HCT116 (cell line): ENCODE measurements around the gene C4orf50. TPM values are rescaled to one million over a fixed set of nuclear protein-coding genes. Genes with fewer than 3 reads are reported as not detected.

Experiments
- ATAC-seq: fragments of 200-7000 bp; cut with Tn5 transposase; 2 replicates; pipeline ENCODE4 v1.9.1; 2020; ENCODE audit warnings: mild to moderate bottlenecking, moderate library complexity
- BruUV-seq: library from RNA; stranded (reverse); fragments of 400-500 nt; replicated peaks from 2 replicates; lab custom pipeline; 2021; lab: Mats Ljungman, UMichigan
- CTCF ChIA-PET: fragments of 300-600 bp; sonication (Branson Sonifier 250); formaldehyde crosslinking; loops from one replicate; lab custom pipeline; 2021; ENCODE audit warnings: antibody characterized with exemption; lab: Charles Lee
- POLR2A ChIA-PET: fragments of 300-600, 350-600 bp; sonication (Branson Sonifier 250); formaldehyde crosslinking; loops from one replicate; lab custom pipeline; 2021; ENCODE audit warnings: antibody characterized with exemption; lab: Charles Lee
- RAD21 ChIA-PET, 2 experiments: fragments of 300-600 bp; sonication (Branson Sonifier 250); formaldehyde crosslinking; loops; one replicate each; lab custom pipeline; 2023; ENCODE audit warnings: low total read pairs in 2 of 2; ENCODE audit not compliant: uncharacterized antibody in 2 of 2, unreplicated experiment in 2 of 2, low non-redundant PET in 1 of 2; lab: Charles Lee
- DNase-seq: peaks from one replicate; pipeline ENCODE4 v3.0.0-alpha.2; 2010; ENCODE audit warnings: low read depth, low spot score
- H2AFZ ChIP-seq: fragments of 200-600 bp; shearing (Covaris generic), sonication (generic); 2 replicates; pipeline ENCODE4 v1.6.1; 2017; ENCODE audit warnings: low read depth, mixed run types, mixed read lengths, antibody characterized with exemption, low read length; ENCODE audit not compliant: poor library complexity, severe bottlenecking
- H3K27ac ChIP-seq: 2 replicates; pipeline ENCODE4 v1.5.1; 2012; ENCODE audit warnings: low read depth, low read length
- H3K27me3 ChIP-seq: fragments of 200-600 bp; sonication (generic); 2 replicates; pipeline ENCODE4 v1.6.1; 2016; ENCODE audit warnings: mixed run types, low read length, mixed read lengths; ENCODE audit not compliant: insufficient read depth
- H3K36me3 ChIP-seq, 2 experiments: fragments of 200-500 bp in 1 of 2; fragments of 200-600 bp in 1 of 2; sonication (Bioruptor generic) in 1 of 2; sonication (generic) in 1 of 2; 2 replicates each; pipeline versions ENCODE4 v1.5.1 to v1.6.1; 2014 to 2016; ENCODE audit warnings: low read length in 2 of 2, inconsistent platforms in 1 of 2, mixed read lengths in 1 of 2, mixed run types in 1 of 2; ENCODE audit not compliant: insufficient read depth in 2 of 2, control insufficient read depth in 1 of 2
- H3K4me1 ChIP-seq, 2 experiments: fragments of 200-600 bp in 1 of 2; sonication (generic) in 1 of 2; 2 replicates each; pipeline versions ENCODE4 v1.5.1 to v1.6.1; 2012 to 2017; ENCODE audit warnings: low read length in 2 of 2, inconsistent platforms in 1 of 2, mild to moderate bottlenecking in 1 of 2, mixed read lengths in 1 of 2, mixed run types in 1 of 2, moderate library complexity in 1 of 2; ENCODE audit not compliant: insufficient read depth in 2 of 2, control insufficient read depth in 1 of 2
- H3K4me2 ChIP-seq: fragments of 200-600 bp; sonication (generic); 2 replicates; pipeline ENCODE4 v1.6.1; 2017; ENCODE audit warnings: mixed run types, low read length, mixed read lengths
- H3K4me3 ChIP-seq, 2 experiments: fragments of 200-600 bp in 1 of 2; sonication (generic) in 1 of 2; replicated peaks in 1 of 2; 2 replicates each; pipeline ENCODE4 v1.5.1; 2011 to 2016; ENCODE audit warnings: low read length in 2 of 2, control low read depth in 1 of 2, low read depth in 1 of 2, mild to moderate bottlenecking in 1 of 2, mixed read lengths in 1 of 2, mixed run types in 1 of 2
- H3K79me2 ChIP-seq: fragments of 200-600 bp; sonication (generic); 2 replicates; pipeline ENCODE4 v1.6.1; 2017; ENCODE audit warnings: mild to moderate bottlenecking, mixed run types, low read length, moderate library complexity, mixed read lengths; ENCODE audit not compliant: insufficient read depth
- H3K9ac ChIP-seq: fragments of 200-600 bp; sonication (generic); 2 replicates; pipeline ENCODE4 v1.6.1; 2016; ENCODE audit warnings: low read length, mixed read lengths
- H3K9me2 ChIP-seq: fragments of 200-600 bp; sonication (generic), shearing (Covaris generic); 2 replicates; pipeline ENCODE4 v1.6.1; 2017; ENCODE audit warnings: mixed run types, mild to moderate bottlenecking, moderate library complexity; ENCODE audit not compliant: insufficient read depth
- H3K9me3 ChIP-seq, 2 experiments: fragments of 200-500 bp in 1 of 2; fragments of 200-600 bp in 1 of 2; sonication (Bioruptor generic) in 1 of 2; sonication (generic) in 1 of 2; 2 replicates each; pipeline ENCODE4 v1.6.1; 2014 to 2017; ENCODE audit warnings: low read length in 2 of 2, mixed read lengths in 2 of 2, inconsistent platforms in 1 of 2, low read depth in 1 of 2, mild to moderate bottlenecking in 1 of 2, mixed run types in 1 of 2, moderate library complexity in 1 of 2; ENCODE audit not compliant: control insufficient read depth in 1 of 2, insufficient read depth in 1 of 2
- H4K20me1 ChIP-seq: fragments of 200-600 bp; sonication (generic), shearing (Covaris generic); 2 replicates; pipeline ENCODE4 v1.6.1; 2017; ENCODE audit warnings: mixed run types, mild to moderate bottlenecking, moderate library complexity; ENCODE audit not compliant: insufficient read depth
- CEBPB ChIP-seq: IDR thresholded peaks from 2 replicates; pipeline ENCODE4 v1.6.1; 2012; ENCODE audit warnings: low read depth
- CTCF ChIP-seq, 3 experiments: fragments of 200-600 bp in 1 of 3; sonication (generic) in 1 of 3; IDR thresholded peaks in 2 of 3; conservative IDR thresholded peaks in 1 of 3; 2 replicates each; pipeline ENCODE4 v1.5.1; 2012 to 2017; ENCODE audit warnings: low read depth in 2 of 3, low read length in 2 of 3, antibody characterized with exemption in 1 of 3, borderline replicate concordance in 1 of 3, control low read depth in 1 of 3, mild to moderate bottlenecking in 1 of 3, mixed read lengths in 1 of 3, mixed run types in 1 of 3, moderate library complexity in 1 of 3; ENCODE audit not compliant: insufficient read depth in 1 of 3
- EGR1 ChIP-seq: IDR thresholded peaks from 2 replicates; pipeline ENCODE4 v1.6.1; 2012; ENCODE audit warnings: low read depth
- EZH2 ChIP-seq: fragments of 200-600 bp; sonication (generic); IDR thresholded peaks from 2 replicates; pipeline ENCODE4 v1.6.1; 2017; ENCODE audit warnings: antibody characterized with exemption, mixed run types
- FOSL1 ChIP-seq: IDR thresholded peaks from 2 replicates; pipeline ENCODE4 v1.6.1; 2012; ENCODE audit warnings: low read depth
- JUND ChIP-seq: IDR thresholded peaks from 2 replicates; pipeline ENCODE4 v1.6.1; 2012
- POLR2AphosphoS5 ChIP-seq: IDR thresholded peaks from 2 replicates; pipeline ENCODE4 v1.6.1; 2011; ENCODE audit warnings: mild to moderate bottlenecking, low read depth, low read length, moderate library complexity
- SIN3A ChIP-seq: IDR thresholded peaks from 2 replicates; pipeline ENCODE4 v1.6.1; 2012; ENCODE audit warnings: low read depth
- SRF ChIP-seq: IDR thresholded peaks from 2 replicates; pipeline ENCODE4 v1.6.1; 2012; ENCODE audit warnings: low read depth
- TCF7L2 ChIP-seq: IDR thresholded peaks from 2 replicates; pipeline ENCODE4 v1.7.0; 2011; ENCODE audit warnings: borderline replicate concordance, inconsistent platforms; ENCODE audit not compliant: insufficient read depth, insufficient read length; ENCODE audit errors: extremely low read depth
- ZBTB33 ChIP-seq: IDR thresholded peaks from 2 replicates; pipeline ENCODE4 v1.6.1; 2011; ENCODE audit warnings: mild to moderate bottlenecking, low read length, moderate library complexity; ENCODE audit not compliant: insufficient replicate concordance; ENCODE audit errors: extremely low read depth
- intact Hi-C: fragments of 100-400 bp; cut with micrococcal nuclease; formaldehyde crosslinking; loops from 2 replicates; pipeline ENCODE4 v1.10.0; 2022
- total RNA-seq: library from RNA; stranded (reverse); gene quantifications from one replicate; pipeline ENCODE4 v1.2.1, GENCODE V29; 2021; ENCODE audit not compliant: unreplicated experiment

Gene C4orf50
- total RNA-seq, 1 experiment from 2014 or later: not detected

GRCh38 chr4:6047130-6047673 lies 29.0 kb upstream of the C4orf50 start:
- DNase-seq: peak; percentile 36
- ATAC-seq: peak; percentile 97
- no peaks in the 10 kb centered on the region for H3K9me2 ChIP-seq

More at GRCh38 chr4:6047130-6047673, 29.0 kb upstream of the C4orf50 start:
- no TSS peak for BruUV-seq
- Histone ChIP-seq H3K9me3 (no peaks in the 10 kb centered on the region), H4K20me1 (no peaks in the 10 kb centered on the region), H3K36me3 (no peaks in the 10 kb centered on the region), H3K9ac (no peak overlapping the region), H3K4me1 (peaks cover 0 to 6% of the 10 kb centered on the region in 2 experiments; a peak in 2 of 4 replicates), H3K4me3 (no peak overlapping the region), H2AFZ (no peak overlapping the region), H3K27ac (no peak overlapping the region), H3K79me2 (no peaks in the 10 kb centered on the region), H3K4me2 (no peak overlapping the region), H3K27me3 (peaks cover 38% of the 10 kb centered on the region; the same call in 1 of the 2 replicates)
- intact Hi-C loops: no loop called here
- CTCF ChIA-PET: interaction anchor here (1.0 kb wide), 1 partner anchor 49 kb away, joined by 5 read pairs; no protein-coding TSS in a partner anchor
- POLR2A ChIA-PET: no interaction called here
- TF ChIP-seq CTCF (IDR thresholded peaks at IDR 0.05 in 2 of 3, conservative IDR thresholded peaks at IDR 0.05 in 1 of 3; ENCODE audit: borderline replicate concordance in 1 of 3, insufficient read depth in 1 of 3, low read depth in 2 of 3, low read length in 2 of 3) (peak in 2 of 3 experiments; percentile 47 to 67; a peak in 4 of 6 replicates), TCF7L2 (no peak), CEBPB (no peak), ZBTB33 (no peak), POLR2AphosphoS5 (no peak), SIN3A (no peak), JUND (peak; percentile 54), EZH2 (no peak), SRF (no peak), FOSL1 (peak; percentile 44), EGR1 (no peak)
- RAD21 ChIA-PET: no interaction called here
